Liver (tissue), 3 donors: ENCODE data around the gene CLIC1.
"Not testable (repeated sequence)": the region's sequence is repeated elsewhere in the genome, so short reads cannot be mapped to it uniquely, and the experiment has no call there.

Source experiments
- FOXA1 ChIP-seq: IDR thresholded peaks from 2 replicates; pipeline ENCODE4 v1.6.1; 2016; ENCODE audit warnings: antibody characterized with exemption
- GABPA ChIP-seq, 2 donors: IDR thresholded peaks in 1 of 2; conservative IDR thresholded peaks in 1 of 2; 2 replicates each; pipeline ENCODE4 v1.6.1; 2016; ENCODE audit warnings: antibody characterized with exemption in 2 of 2, mild to moderate bottlenecking in 1 of 2, moderate library complexity in 1 of 2
- RAD21 ChIP-seq, 2 donors: IDR thresholded peaks; 2 replicates each; pipeline ENCODE4 v1.6.1; 2016; ENCODE audit warnings: antibody characterized with exemption in 2 of 2, mild to moderate bottlenecking in 2 of 2
- TAF1 ChIP-seq: conservative IDR thresholded peaks from 2 replicates; pipeline ENCODE4 v1.6.1; 2016; ENCODE audit warnings: antibody characterized with exemption, mild to moderate bottlenecking
- YY1 ChIP-seq: IDR thresholded peaks from 2 replicates; pipeline ENCODE4 v1.6.1; 2016; ENCODE audit warnings: antibody characterized with exemption, mild to moderate bottlenecking
- TF ChIP-seq, protein P1 (sequence below): fragments of 150-350 bp; IDR thresholded peaks from 2 replicates; pipeline ENCODE4 v1.5.1; 2017; ENCODE audit warnings: improper control_type of control experiment, low read depth, low read length; ENCODE audit not compliant: missing input control
- TF ChIP-seq, protein P2 (sequence below): IDR thresholded peaks from 2 replicates; pipeline ENCODE4 v1.6.1; 2016; ENCODE audit warnings: antibody characterized with exemption, mild to moderate bottlenecking
- TF ChIP-seq, protein P3 (sequence below): IDR thresholded peaks from 2 replicates; pipeline ENCODE4 v1.6.1; 2016; ENCODE audit warnings: antibody characterized with exemption
- donor health status: healthy.
- donor health status: healthy.

DNA sequence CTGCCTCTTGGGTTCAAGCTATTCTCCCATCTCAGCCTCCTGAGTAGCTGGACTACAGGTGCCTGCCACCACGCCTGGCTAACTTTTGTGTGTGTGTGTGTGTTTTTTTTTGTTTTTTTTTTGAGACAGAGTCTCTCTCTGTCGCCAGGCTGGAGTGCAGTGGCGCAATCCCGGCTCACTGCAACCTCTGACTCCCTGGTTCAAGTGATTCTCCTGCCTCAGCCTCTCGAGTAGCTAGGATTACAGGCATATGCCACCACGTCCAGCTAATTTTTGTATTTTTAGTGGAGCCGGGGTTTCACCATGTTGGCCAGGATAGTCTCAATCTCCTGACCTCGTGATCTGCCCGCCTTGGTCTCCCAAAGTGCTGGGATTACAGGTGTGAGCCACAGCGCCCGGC, 27.2 kb downstream of the CLIC1 start:
- not testable (repeated sequence) for TF ChIP-seq YY1; RAD21 (IDR thresholded peaks at IDR 0.05); TAF1; FOXA1; GABPA (IDR thresholded peaks at IDR 0.05 in 1 of 2, conservative IDR thresholded peaks at IDR 0.05 in 1 of 2)
- TF ChIP-seq, protein P1, sequence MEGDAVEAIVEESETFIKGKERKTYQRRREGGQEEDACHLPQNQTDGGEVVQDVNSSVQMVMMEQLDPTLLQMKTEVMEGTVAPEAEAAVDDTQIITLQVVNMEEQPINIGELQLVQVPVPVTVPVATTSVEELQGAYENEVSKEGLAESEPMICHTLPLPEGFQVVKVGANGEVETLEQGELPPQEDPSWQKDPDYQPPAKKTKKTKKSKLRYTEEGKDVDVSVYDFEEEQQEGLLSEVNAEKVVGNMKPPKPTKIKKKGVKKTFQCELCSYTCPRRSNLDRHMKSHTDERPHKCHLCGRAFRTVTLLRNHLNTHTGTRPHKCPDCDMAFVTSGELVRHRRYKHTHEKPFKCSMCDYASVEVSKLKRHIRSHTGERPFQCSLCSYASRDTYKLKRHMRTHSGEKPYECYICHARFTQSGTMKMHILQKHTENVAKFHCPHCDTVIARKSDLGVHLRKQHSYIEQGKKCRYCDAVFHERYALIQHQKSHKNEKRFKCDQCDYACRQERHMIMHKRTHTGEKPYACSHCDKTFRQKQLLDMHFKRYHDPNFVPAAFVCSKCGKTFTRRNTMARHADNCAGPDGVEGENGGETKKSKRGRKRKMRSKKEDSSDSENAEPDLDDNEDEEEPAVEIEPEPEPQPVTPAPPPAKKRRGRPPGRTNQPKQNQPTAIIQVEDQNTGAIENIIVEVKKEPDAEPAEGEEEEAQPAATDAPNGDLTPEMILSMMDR: not testable (repeated sequence)
- TF ChIP-seq, protein P2, sequence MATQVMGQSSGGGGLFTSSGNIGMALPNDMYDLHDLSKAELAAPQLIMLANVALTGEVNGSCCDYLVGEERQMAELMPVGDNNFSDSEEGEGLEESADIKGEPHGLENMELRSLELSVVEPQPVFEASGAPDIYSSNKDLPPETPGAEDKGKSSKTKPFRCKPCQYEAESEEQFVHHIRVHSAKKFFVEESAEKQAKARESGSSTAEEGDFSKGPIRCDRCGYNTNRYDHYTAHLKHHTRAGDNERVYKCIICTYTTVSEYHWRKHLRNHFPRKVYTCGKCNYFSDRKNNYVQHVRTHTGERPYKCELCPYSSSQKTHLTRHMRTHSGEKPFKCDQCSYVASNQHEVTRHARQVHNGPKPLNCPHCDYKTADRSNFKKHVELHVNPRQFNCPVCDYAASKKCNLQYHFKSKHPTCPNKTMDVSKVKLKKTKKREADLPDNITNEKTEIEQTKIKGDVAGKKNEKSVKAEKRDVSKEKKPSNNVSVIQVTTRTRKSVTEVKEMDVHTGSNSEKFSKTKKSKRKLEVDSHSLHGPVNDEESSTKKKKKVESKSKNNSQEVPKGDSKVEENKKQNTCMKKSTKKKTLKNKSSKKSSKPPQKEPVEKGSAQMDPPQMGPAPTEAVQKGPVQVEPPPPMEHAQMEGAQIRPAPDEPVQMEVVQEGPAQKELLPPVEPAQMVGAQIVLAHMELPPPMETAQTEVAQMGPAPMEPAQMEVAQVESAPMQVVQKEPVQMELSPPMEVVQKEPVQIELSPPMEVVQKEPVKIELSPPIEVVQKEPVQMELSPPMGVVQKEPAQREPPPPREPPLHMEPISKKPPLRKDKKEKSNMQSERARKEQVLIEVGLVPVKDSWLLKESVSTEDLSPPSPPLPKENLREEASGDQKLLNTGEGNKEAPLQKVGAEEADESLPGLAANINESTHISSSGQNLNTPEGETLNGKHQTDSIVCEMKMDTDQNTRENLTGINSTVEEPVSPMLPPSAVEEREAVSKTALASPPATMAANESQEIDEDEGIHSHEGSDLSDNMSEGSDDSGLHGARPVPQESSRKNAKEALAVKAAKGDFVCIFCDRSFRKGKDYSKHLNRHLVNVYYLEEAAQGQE: not testable (repeated sequence)
- TF ChIP-seq, protein P3, sequence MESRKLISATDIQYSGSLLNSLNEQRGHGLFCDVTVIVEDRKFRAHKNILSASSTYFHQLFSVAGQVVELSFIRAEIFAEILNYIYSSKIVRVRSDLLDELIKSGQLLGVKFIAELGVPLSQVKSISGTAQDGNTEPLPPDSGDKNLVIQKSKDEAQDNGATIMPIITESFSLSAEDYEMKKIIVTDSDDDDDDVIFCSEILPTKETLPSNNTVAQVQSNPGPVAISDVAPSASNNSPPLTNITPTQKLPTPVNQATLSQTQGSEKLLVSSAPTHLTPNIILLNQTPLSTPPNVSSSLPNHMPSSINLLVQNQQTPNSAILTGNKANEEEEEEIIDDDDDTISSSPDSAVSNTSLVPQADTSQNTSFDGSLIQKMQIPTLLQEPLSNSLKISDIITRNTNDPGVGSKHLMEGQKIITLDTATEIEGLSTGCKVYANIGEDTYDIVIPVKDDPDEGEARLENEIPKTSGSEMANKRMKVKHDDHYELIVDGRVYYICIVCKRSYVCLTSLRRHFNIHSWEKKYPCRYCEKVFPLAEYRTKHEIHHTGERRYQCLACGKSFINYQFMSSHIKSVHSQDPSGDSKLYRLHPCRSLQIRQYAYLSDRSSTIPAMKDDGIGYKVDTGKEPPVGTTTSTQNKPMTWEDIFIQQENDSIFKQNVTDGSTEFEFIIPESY: not testable (repeated sequence)
